ENCODE data around the gene PARVG. TPM values are rescaled to one million over a fixed set of nuclear protein-coding genes. Genes with fewer than 3 reads are reported as not detected.
A peak's percentile ranks its signal among the peaks of the same experiment; 100 is the strongest.

Gene PARVG
- total and polyA plus RNA-seq, 2 experiments from 2014 or later, result 0.33 TPM; not detected in 1

GRCh38 chr22:44133901-44134571 lies 46.7 kb upstream of the PARVG start:
- peak in 1 of 2 donors; percentile 55 for DNase-seq (ENCODE audit: low read depth in 1 of 2, low spot score in 1 of 2)
- no peaks in the 10 kb centered on the region for H3K36me3 ChIP-seq
- H3K4me3 ChIP-seq, result no peak overlapping the region
- no peak for TF ChIP-seq CTCF (IDR thresholded peaks at IDR 0.05; ENCODE audit: low read depth, low read length)
- H3K4me1 ChIP-seq (ENCODE audit: low read depth), result no peaks in the 10 kb centered on the region
- H3K27ac ChIP-seq, result no peak overlapping the region
- no peaks in the 10 kb centered on the region for H3K9me3 ChIP-seq (ENCODE audit: low read depth)
- H3K27me3 ChIP-seq, result no peaks in the 10 kb centered on the region

GRCh38 chr22:44136112-44136511 lies 44.6 kb upstream of the PARVG start:
- no peak for TF ChIP-seq CTCF (IDR thresholded peaks at IDR 0.05; ENCODE audit: low read depth, low read length)
- H3K4me1 ChIP-seq (ENCODE audit: low read depth), result peaks cover 7% of the 10 kb centered on the region
- H3K27me3 ChIP-seq, result no peaks in the 10 kb centered on the region
- no peak overlapping the region for H3K4me3 ChIP-seq
- no peaks in the 10 kb centered on the region for H3K36me3 ChIP-seq
- no peaks in the 10 kb centered on the region for H3K9me3 ChIP-seq (ENCODE audit: low read depth)
- no peak overlapping the region for H3K27ac ChIP-seq
- DNase-seq (ENCODE audit: low read depth in 1 of 2, low spot score in 1 of 2), result no peak

- no peak overlapping the region for H3K27ac ChIP-seq
- H3K4me1 ChIP-seq (ENCODE audit: low read depth), result peaks cover 7% of the 10 kb centered on the region
- TF ChIP-seq CTCF (IDR thresholded peaks at IDR 0.05; ENCODE audit: low read depth, low read length), result no peak
- no peaks in the 10 kb centered on the region for H3K27me3 ChIP-seq
- H3K36me3 ChIP-seq, result no peaks in the 10 kb centered on the region
- no peaks in the 10 kb centered on the region for H3K9me3 ChIP-seq (ENCODE audit: low read depth)
- no peak for DNase-seq (ENCODE audit: low read depth in 1 of 2, low spot score in 1 of 2)
- no peak overlapping the region for H3K4me3 ChIP-seq
Measured at GRCh38 chr22:44136786-44137185, 43.9 kb upstream of the PARVG start.

GRCh38 chr22:44137415-44137814 lies 43.3 kb upstream of the PARVG start:
- H3K36me3 ChIP-seq, result no peaks in the 10 kb centered on the region
- no peak for TF ChIP-seq CTCF (IDR thresholded peaks at IDR 0.05; ENCODE audit: low read depth, low read length)
- H3K4me3 ChIP-seq, result no peak overlapping the region
- peaks cover 7% of the 10 kb centered on the region for H3K4me1 ChIP-seq (ENCODE audit: low read depth)
- no peaks in the 10 kb centered on the region for H3K9me3 ChIP-seq (ENCODE audit: low read depth)
- H3K27me3 ChIP-seq, result no peaks in the 10 kb centered on the region
- DNase-seq (ENCODE audit: low read depth in 1 of 2, low spot score in 1 of 2), result no peak
- no peak overlapping the region for H3K27ac ChIP-seq

GRCh38 chr22:44139773-44140172 lies 41.0 kb upstream of the PARVG start:
- Histone ChIP-seq H3K27me3 (no peaks in the 10 kb centered on the region), H3K4me3 (no peak overlapping the region), H3K9me3 (ENCODE audit: low read depth) (no peaks in the 10 kb centered on the region), H3K4me1 (ENCODE audit: low read depth) (peaks cover 7% of the 10 kb centered on the region), H3K36me3 (no peaks in the 10 kb centered on the region), H3K27ac (no peak overlapping the region)
- DNase-seq (ENCODE audit: low read depth in 1 of 2, low spot score in 1 of 2), result no peak
- TF ChIP-seq CTCF (IDR thresholded peaks at IDR 0.05; ENCODE audit: low read depth, low read length), result no peak
